Cortex of kidney (tissue), 1 donor: Measurements from ENCODE around the gene CCR5AS.
"Not testable (repeated sequence)": the region's sequence is repeated elsewhere in the genome, so short reads cannot be mapped to it uniquely, and the experiment has no call there.

Source experiments
- DNase-seq: peaks from one replicate; lab custom pipeline; 2025; lab: John Stamatoyannopoulos, UW

CCR5AS gene

DNA sequence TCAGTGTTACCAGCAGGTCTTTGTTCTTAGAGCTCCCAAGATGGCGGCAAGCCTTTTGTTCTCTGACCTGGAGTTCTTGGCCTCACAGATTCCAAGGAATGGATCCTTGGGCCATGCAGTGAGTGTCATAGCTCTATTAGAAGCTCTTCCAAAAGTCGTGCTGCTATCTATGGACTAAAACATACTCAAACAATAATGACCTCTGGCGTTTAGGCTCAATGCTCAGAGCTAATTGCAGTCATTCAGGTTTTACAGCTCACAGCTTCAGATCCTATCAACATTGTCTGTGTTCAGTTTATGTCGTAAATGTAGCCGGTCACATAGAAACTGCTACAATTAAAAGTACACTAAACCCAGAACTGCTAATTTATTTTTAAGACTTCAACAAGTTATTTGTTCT lies 22.4 kb upstream of the CCR5AS start:
- DNase-seq = no peak

GRCh38 chr3:46427916-46428833 lies 21.3 kb upstream of the CCR5AS start:
- no peak for DNase-seq

DNA sequence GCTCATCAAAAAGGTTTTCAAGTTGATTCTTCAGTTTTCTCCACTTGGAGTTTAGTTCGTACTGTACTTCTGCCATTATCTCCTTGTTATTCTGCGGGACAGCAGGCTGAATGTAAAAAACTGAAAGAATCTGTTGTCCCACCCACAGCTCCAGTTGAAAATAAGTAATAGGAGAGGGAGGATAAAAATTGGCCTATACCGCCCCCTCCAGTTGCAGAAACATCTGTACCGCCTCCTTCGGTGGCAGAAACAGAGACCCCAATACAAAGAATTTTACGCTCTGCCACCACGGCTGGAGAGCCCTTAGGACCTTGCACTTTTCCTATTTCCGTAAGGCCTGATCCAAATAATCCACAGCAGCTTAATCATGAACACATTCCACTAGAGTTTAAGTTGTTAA lies 20.5 kb upstream of the CCR5AS start:
- not testable (repeated sequence) for DNase-seq

DNA sequence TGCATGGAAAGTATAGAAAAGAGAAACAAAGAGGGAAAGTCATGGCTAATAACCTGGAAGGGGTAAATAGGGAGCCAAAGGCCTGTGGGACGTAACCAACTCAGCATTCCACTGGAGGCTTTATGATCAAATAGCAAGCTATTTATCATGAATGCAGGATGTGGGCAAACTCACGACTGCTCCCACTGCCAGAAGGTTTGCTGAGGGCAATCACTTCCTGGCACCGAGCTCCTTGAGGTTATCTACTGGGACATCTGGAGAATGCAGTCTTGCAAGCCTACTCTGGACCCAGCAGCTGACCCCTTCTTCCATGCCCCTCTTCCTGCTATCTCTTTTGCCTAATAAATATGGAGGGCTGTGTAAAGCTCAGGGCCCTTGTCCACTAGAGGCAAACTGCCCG lies 19.6 kb upstream of the CCR5AS start:
- DNase-seq = not testable (repeated sequence)

DNA sequence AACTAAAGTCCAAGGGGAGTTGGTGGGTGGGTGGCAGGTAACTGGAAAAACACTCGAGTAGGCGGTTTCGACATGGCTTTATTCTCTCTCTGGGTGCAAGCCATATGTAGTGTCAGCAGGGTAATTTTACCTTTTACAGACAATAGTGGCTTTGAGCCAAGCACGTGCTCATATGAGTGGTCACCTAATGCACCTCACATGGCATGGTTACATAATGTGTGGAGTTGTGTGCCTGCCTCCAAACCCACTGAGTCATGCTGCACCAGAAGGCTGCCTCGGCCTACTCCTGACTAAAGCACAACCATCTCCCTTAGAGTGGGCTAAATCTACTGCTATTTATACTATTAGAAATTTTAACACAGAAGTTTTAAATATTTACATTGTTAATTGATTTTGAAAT lies 16.7 kb upstream of the CCR5AS start:
- DNase-seq = no peak

DNA sequence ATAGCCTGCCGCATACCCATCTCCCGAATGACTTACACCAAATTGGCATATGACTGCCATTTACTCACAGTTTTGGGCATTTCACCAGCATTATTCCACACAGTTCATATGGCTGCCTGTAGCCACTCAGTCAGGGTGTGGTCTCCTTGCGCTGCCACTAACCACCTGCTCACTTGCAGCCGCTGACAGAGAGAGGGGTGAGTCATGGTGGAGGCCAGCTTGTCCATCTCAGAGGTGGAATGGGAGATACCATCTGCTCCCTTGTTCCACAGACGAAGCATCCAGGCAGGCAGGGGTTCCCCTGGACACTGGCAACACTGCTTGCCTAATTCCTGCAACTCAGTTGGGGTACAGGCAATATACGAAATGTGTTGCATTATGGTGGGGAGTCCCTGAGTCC lies 15.8 kb upstream of the CCR5AS start:
- no peak for DNase-seq

DNA sequence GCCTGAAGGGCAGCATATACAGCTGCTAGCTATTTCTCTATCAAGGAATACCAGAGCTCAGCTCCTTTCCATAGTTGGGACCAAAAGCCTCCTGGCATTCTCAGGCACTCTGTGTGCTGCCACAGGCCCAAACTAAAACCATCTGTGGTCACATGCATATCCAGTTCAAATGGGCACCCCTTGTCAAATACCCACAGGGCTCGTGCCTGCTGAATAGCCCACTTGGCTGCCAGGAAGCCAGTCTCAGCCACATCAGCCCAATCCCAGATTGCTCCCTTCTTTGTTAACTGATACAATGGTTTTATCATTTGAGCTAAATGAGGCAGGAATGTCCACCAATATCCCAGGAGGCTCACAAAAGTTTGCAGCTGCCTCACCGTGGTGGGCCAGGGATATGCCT lies 14.1 kb upstream of the CCR5AS start:
- DNase-seq = no peak

DNA sequence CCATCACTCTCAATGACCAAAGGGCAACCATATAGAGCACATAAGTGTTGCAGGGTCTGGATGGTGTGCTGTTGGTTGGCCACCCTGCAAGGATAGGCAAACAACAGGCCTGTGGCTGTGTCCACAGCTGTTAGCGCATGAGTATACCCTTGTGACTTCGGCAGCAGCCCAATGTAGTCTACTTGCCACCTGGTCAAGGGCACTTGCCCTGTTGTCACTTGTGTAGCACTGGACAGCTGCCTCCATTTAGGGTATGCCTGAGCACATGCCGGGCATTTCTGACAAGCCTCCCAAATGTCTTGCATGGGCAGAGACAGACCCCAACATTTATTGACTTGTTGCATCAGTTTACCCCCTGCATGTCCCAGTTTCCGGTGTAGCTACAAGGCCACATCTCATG lies 12.9 kb upstream of the CCR5AS start:
- no peak for DNase-seq

- DNase-seq = no peak
Measured at GRCh38 chr3:46417841-46418611, 11.2 kb upstream of the CCR5AS start.

GRCh38 chr3:46416811-46417510 lies 10.1 kb upstream of the CCR5AS start:
- DNase-seq = no peak

DNA sequence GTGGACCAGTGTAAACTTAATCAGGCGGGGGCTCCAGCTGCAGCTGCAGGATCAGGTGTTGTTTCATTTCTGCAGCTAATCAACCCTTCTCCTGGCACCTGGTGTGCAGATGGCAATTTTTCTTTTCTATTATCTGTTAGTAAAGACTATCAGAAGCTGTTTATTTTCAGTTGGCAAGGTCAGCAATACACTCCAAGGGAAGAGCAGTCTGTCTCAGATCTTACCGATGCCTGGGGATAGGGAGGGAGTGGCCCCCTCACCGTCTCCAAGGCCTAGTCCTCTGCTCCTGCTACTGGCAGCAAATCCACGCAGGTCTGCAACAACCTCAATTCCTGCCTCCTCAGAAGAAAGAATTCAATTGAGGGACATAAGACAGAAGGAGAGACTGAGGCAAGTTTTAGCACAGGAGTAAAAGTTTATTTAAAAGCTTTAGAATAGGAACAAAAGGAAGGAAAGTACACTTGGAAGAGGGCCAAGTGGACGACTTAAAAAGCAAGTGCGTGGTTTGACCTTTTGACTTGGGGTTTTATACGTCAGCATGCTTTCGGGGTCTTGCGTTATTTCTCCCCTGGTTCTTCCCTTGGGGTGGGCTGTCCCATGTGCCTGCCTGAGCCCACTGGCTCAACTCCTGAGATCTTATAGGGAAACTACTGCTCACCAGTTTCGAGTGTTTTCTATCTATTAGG lies 9.4 kb upstream of the CCR5AS start:
- DNase-seq = no peak

DNA sequence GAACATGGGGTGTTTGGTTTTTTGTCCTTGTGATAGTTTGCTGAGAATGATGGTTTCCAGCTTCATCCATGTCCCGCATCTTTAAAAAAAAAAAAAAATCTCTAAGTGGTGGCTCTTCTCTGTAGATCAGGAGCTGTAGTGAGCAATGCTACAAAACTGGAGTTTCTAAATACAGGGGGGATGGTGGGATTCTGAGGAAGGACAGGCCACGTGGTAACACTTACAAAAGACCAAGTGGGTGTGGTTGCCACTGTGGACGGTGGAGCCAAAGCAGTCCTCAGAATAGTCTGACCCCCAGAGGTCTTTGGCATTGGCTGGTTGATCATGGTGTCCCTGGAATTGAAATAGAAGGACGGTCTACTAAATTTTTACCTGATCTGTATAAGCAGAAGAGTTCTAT lies 7.9 kb upstream of the CCR5AS start:
- DNase-seq = no peak

- DNase-seq = no peak
Measured at GRCh38 chr3:46413951-46414350, 7.1 kb upstream of the CCR5AS start.

DNA sequence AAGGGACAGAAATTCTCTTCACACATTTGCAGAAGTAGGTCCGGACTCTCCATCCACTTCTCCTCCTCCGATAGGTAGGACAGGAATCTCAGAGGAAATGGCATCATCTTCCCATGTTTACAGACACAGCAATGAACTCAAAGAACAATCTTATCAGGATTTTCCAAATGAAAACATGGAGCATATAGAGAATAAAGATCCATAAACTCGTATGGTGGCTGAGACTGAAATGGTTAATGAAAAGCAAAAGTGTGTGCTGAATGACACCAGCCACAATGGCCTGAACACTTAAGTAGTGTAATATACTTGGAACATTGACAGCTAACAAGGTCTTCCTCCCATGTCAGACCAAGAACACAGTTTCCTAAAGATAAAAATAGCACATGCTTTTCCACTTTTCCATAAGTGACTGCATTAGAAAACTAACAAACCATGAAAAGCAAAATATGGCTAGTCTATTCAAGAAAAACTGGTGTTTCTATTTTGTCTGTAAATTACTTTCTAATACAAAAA lies 6.0 kb upstream of the CCR5AS start:
- DNase-seq = no peak

- no peak for DNase-seq
Measured at GRCh38 chr3:46411271-46411670, 4.4 kb upstream of the CCR5AS start.

- no peak for DNase-seq
Measured at GRCh38 chr3:46410669-46411068, 3.8 kb upstream of the CCR5AS start.

DNA sequence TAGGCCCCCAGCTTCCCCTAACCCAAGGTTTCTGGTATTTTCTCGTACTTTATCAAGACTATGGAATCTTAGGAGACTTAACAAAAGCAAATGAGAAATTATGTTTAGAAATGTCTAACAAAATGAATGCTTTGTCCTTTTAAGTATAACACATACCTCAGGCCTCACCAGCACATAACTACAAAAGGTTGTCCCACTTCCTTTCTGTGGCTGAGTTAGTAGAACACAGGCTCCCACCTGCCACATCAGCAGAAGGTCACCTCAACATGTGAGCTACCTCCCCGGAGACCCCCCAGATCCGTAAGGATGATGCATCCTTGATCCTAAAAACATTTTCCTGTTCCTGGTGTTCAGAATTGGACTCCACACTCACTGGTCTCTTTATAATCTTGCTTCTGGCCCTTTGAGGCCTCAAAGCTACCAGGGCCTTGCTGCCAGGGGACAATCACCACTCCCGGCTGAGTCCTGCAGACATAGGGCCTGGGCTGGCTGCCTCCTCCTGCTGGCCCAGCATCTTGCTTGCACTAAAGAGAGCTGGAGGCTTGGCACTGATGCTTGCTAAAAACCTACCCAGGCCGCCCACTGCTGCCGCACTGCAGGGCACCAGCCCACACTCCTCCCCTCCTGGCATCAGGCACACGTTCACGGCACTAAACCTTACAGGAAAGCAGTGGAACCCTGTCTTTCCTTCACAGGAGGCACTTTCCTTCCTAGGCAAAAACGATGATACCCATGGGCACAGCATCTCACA lies 3.0 kb upstream of the CCR5AS start:
- DNase-seq = no peak

DNA sequence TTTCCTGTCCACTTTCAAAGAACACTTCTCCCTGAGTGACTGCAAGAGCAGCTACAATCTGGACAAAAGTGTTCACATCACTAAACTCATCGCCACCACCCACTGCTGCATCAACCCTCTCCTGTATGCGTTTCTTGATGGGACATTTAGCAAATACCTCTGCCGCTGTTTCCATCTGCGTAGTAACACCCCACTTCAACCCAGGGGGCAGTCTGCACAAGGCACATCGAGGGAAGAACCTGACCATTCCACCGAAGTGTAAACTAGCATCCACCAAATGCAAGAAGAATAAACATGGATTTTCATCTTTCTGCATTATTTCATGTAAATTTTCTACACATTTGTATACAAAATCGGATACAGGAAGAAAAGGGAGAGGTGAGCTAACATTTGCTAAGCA lies 2.0 kb upstream of the CCR5AS start:
- no peak for DNase-seq

- no peak for DNase-seq
Measured at GRCh38 chr3:46407970-46408369, 1.1 kb upstream of the CCR5AS start.

- no peak for DNase-seq
Measured at GRCh38 chr3:46406443-46406787, 451 bp downstream of the CCR5AS start.
